Astrocyte (in vitro differentiated cells and primary cell): ENCODE measurements around the gene ANP32A.

ENCODE experiments used
- EZH2 ChIP-seq: IDR thresholded peaks from 2 replicates; pipeline ENCODE4 v1.6.1; 2012; ENCODE audit warnings: mild to moderate bottlenecking, low read length, inconsistent platforms; ENCODE audit not compliant: insufficient read depth
- TF ChIP-seq, protein P1 (sequence below): IDR thresholded peaks from 2 replicates; pipeline ENCODE4 v1.5.1; 2011; ENCODE audit warnings: low read depth, mild to moderate bottlenecking, inconsistent platforms, low read length, moderate library complexity; ENCODE audit not compliant: insufficient read depth

DNA sequence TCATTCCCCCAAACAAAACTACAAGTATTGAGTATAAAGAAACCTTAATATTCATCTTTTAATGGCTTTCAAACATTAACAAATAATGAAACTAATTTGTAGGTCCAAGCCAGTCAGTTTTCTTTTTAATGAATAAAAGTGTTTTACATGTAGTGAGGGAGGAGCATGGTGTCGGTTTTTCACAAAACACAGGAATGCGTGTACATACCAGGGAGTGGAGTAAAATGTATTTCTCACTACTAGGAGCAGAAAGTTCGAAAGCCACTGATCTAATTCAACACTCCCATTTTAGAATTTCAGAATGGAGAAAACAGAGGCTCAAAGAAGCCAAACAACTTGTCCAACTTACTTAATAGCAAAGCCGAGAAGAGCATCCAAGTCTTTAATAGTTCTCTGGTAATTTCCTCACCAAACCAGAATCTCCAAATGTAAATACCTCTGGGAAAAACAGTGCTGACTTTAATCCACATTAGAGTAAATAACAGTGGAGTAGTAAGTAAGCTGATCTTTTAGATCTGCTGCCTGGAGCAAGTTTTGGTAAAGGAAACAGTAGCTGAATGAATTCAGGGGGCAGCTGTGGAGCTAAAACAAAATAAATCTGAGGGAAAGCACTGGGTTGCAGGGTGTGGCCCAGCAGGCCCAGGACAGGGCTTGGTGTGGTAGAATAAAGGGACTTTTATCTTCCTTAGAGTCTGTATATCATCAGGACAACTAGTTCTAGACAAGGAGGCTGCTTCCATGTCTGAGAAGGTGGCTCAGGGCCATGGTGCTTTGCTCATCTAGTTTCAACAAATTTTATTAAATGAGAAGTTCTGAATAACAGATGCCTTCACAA, 7.9 kb downstream of the ANP32A start:
- TF ChIP-seq, protein P1, sequence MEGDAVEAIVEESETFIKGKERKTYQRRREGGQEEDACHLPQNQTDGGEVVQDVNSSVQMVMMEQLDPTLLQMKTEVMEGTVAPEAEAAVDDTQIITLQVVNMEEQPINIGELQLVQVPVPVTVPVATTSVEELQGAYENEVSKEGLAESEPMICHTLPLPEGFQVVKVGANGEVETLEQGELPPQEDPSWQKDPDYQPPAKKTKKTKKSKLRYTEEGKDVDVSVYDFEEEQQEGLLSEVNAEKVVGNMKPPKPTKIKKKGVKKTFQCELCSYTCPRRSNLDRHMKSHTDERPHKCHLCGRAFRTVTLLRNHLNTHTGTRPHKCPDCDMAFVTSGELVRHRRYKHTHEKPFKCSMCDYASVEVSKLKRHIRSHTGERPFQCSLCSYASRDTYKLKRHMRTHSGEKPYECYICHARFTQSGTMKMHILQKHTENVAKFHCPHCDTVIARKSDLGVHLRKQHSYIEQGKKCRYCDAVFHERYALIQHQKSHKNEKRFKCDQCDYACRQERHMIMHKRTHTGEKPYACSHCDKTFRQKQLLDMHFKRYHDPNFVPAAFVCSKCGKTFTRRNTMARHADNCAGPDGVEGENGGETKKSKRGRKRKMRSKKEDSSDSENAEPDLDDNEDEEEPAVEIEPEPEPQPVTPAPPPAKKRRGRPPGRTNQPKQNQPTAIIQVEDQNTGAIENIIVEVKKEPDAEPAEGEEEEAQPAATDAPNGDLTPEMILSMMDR, result no peak
- TF ChIP-seq EZH2, result no peak
